Left lung (tissue), 10 donors: ENCODE data around the gene TTBK1. TPM values are rescaled to one million over a fixed set of nuclear protein-coding genes. Genes with fewer than 3 reads are reported as not detected.
A peak's percentile ranks its signal among the peaks of the same experiment; 100 is the strongest.

Source experiments
- ATAC-seq: fragments of 200-7000 bp; cut with Tn5 transposase; one replicate; pipeline ENCODE4 v1.9.1; 2020; ENCODE audit warnings: moderate library complexity
- DNase-seq, 4 donors: peaks; one replicate each; pipeline ENCODE4 v3.0.0-alpha.2; 2013 to 2020
- H3K27ac ChIP-seq, 2 donors: fragments of 200-600 bp; sonication (generic) in 1 of 2; one replicate each; pipeline versions ENCODE4 v1.5.0 to v1.8.0; 2020 to 2021
- H3K27me3 ChIP-seq, 2 donors: fragments of 200-600 bp; sonication (generic) in 1 of 2; one replicate each; pipeline versions ENCODE4 v1.5.0 to v1.8.0; 2020 to 2021
- H3K36me3 ChIP-seq, 2 donors: fragments of 200-600 bp; sonication (generic) in 1 of 2; one replicate each; pipeline versions ENCODE4 v1.5.0 to v1.8.0; 2020 to 2021
- H3K4me1 ChIP-seq, 2 donors: fragments of 200-600 bp; one replicate each; pipeline ENCODE4 v1.8.0; 2021
- H3K4me3 ChIP-seq, 2 donors: fragments of 200-600 bp; sonication (generic) in 1 of 2; one replicate each; pipeline versions ENCODE4 v1.5.0 to v1.8.0; 2020 to 2021; ENCODE audit warnings: mild to moderate bottlenecking in 1 of 2
- H3K9me3 ChIP-seq, 2 donors: fragments of 200-600 bp; sonication (generic) in 1 of 2; one replicate each; pipeline versions ENCODE4 v1.5.0 to v1.8.0; 2020 to 2021
- intact Hi-C, 2 donors: fragments of 100-400 bp; cut with DNase I; formaldehyde crosslinking; loops; one replicate each; pipeline versions ENCODE4 v1.11.2 to v1.14.2; 2022
- polyA plus RNA-seq, 6 donors: library from polyadenylated mRNA; unstranded; fragments of 120-200 nt; gene quantifications; one replicate each; pipeline ENCODE4 v1.2.1, GENCODE V29; 2013; ENCODE audit not compliant: insufficient read length in 6 of 6
- total RNA-seq, 2 donors: library from RNA; stranded (reverse); fragmentation: NEBNext Ultra II Directional; extraction: Animal tissue kit (Norgen Biotek cat#: 25700); gene quantifications; one replicate each; pipeline ENCODE4 v1.2.1, GENCODE V29; 2021
- TF ChIP-seq, protein P1 (sequence below), 2 donors: fragments of 200-600 bp; sonication (generic) in 1 of 2; IDR thresholded peaks; one replicate each; pipeline versions ENCODE4 v1.5.0 to v1.8.0; 2021; ENCODE audit warnings: antibody characterized with exemption in 2 of 2
- donor health status: DM: no; HTN: yes; CAD: no.
- donor health status: DM: no; HTN: no; CAD: no.

The TTBK1 gene
- total and polyA plus RNA-seq, 8 donors, result 0.08 to 0.94 (median 0.62) TPM

DNA sequence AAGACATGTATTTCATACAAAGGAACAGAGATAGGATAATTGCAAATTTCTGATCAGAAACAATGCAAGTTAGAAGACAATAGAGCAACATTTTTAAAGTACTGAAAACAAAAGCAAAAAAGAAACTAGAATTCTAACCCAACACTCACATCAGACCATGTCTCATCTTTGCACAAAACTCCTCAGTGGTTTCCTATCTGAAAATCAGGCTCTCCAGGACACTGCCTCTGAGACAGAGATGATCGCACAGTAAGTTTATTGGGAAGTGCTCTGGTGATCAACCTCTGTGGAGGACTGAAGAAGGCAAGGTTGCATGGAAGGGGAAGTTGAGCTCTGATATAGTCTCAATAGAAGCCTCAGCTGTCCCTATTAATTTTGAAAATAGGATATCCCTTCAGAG, 2.3 kb upstream of the TTBK1 start:
- TF ChIP-seq, protein P1, sequence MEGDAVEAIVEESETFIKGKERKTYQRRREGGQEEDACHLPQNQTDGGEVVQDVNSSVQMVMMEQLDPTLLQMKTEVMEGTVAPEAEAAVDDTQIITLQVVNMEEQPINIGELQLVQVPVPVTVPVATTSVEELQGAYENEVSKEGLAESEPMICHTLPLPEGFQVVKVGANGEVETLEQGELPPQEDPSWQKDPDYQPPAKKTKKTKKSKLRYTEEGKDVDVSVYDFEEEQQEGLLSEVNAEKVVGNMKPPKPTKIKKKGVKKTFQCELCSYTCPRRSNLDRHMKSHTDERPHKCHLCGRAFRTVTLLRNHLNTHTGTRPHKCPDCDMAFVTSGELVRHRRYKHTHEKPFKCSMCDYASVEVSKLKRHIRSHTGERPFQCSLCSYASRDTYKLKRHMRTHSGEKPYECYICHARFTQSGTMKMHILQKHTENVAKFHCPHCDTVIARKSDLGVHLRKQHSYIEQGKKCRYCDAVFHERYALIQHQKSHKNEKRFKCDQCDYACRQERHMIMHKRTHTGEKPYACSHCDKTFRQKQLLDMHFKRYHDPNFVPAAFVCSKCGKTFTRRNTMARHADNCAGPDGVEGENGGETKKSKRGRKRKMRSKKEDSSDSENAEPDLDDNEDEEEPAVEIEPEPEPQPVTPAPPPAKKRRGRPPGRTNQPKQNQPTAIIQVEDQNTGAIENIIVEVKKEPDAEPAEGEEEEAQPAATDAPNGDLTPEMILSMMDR (IDR thresholded peaks at IDR 0.05), result no peak

DNA sequence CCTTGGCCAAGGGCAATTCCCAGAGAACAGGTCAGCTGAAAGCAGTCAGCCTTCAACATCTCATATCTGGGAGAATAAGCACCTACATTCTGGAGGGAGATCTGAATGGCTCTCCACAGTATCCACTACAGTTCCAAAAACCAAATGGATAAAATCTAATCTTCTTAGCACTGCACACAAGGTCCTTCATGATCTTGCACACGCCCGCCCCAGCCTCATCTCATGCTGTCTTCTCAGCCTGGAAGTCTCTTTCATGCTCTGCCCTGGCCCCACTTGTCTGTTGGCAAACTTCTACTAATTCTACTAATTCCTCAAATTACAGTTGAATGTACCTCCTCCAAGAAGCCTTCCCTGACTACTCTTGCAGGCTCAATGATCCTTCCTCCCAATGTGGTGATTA, 1.8 kb upstream of the TTBK1 start:
- Histone ChIP-seq H3K9me3 (no peaks in the 10 kb centered on the region), H3K4me3 (no peak overlapping the region), H3K27me3 (peaks cover 25 to 78% of the 10 kb centered on the region in 2 donors), H3K36me3 (no peaks in the 10 kb centered on the region), H3K27ac (no peak overlapping the region), H3K4me1 (peaks cover 0 to 2% of the 10 kb centered on the region in 2 donors)
- intact Hi-C loops, result no loop called here
- DNase-seq (no peak), ATAC-seq (no peak)
- TF ChIP-seq, protein P1 (IDR thresholded peaks at IDR 0.05), result no peak

More for the DNA sequence above, 2.3 kb upstream of the TTBK1 start:
- no peaks in the 10 kb centered on the region for H3K9me3 ChIP-seq
- no peaks in the 10 kb centered on the region for H3K36me3 ChIP-seq
- peaks cover 25 to 75% of the 10 kb centered on the region in 2 donors for H3K27me3 ChIP-seq
- H3K4me1 ChIP-seq, result no peaks in the 10 kb centered on the region
- DNase-seq (no peak), ATAC-seq (no peak)
- H3K27ac ChIP-seq, result no peak overlapping the region
- intact Hi-C loops, result no loop called here
- no peak overlapping the region for H3K4me3 ChIP-seq

DNA sequence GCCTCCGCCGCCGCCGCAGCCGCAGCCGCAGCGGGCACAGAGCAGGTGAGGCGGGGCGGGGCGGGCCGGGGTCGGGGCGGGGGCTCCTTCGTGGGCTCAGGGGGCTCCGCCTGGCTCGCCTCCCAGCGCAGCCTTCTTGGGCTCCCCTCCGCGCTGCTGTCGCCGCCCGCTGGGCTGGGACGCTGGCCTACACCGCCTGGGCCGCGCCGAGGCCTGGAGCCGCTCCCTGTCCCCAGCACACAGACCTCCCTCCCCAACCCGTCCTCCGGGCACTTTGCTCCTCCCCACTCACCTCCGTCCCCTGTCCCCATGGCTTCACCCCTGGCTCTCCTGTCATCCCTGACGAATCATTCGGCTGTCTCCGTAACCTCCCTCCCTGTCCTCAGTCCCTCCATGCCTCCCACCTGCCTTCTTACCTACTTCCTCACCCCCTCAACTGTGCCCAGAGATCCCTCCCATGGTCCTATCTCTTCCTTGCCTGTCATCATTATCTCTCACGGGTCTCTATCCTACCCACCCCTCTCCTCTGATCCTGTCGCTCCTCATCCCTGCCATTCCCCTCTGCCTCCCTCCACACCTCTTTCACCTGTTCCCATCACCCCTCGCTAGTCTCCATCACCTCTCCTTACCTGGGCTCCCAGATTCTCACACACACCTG, 512 bp downstream of the TTBK1 start:
- intact Hi-C loops, result no loop called here
- DNase-seq (no peak), ATAC-seq (no peak)
- TF ChIP-seq, protein P1 (IDR thresholded peaks at IDR 0.05), result no peak
- Histone ChIP-seq H3K4me3 (no peak overlapping the region), H3K9me3 (no peaks in the 10 kb centered on the region), H3K36me3 (no peaks in the 10 kb centered on the region), H3K4me1 (peaks cover 0 to 19% of the 10 kb centered on the region in 2 donors), H3K27me3 (peaks cover 25 to 84% of the 10 kb centered on the region in 2 donors), H3K27ac (no peak overlapping the region)

DNA sequence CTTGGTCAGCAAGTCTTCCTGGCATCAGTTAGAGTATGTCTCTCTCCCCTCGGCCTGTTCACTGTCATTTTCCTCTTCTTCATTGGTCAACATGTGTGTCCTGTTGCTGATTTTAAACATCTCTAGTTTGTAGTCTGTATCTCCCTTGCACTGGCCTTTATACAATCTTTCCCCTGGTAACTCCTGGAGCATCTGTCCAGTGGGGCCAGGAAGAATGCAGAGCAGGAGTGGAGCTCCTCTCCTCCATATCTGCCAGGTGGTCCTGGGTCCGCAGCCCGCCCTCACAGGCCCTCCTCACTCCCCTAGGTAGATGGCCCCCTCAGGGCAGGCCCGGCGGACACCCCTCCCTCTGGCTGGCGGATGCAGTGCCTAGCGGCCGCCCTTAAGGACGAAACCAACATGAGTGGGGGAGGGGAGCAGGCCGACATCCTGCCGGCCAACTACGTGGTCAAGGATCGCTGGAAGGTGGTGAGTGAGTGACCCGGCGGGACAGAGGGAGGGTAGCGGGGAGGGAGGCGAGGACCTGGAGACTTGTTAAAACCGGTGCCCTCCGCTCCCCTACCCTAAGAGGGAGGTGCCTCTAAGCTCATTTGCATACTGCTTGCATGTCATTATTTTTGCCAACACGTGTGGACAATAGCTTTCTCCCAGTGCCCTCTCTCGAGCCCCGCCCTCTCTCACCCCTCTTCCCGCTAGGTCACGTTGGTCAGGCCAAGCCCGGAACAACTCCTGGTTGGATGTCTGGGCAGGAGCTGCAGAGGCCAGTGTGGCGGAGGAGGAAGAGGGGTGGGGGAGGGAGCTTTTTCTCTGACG, 3.2 kb downstream of the TTBK1 start:
- Histone ChIP-seq H3K27me3 (peaks cover 29 to 89% of the 10 kb centered on the region in 2 donors), H3K27ac (peak overlapping the region in 1 of 2 donors; percentile 41), H3K9me3 (no peaks in the 10 kb centered on the region), H3K4me3 (peak overlapping the region; percentile 52 to 69), H3K36me3 (no peaks in the 10 kb centered on the region), H3K4me1 (peaks cover 0 to 19% of the 10 kb centered on the region in 2 donors)
- peak in 3 of 4 donors; percentile 40 to 93 (median 85) for DNase-seq
- peak; percentile 91 for ATAC-seq
- intact Hi-C loops, result no loop called here
- TF ChIP-seq, protein P1 (IDR thresholded peaks at IDR 0.05), result no peak
